ENCODE data around the gene RCOR2. TPM values are rescaled to one million over a fixed set of nuclear protein-coding genes. Genes with fewer than 3 reads are reported as not detected.

The RCOR2 gene
- total and polyA plus RNA-seq, 2 donors (not counting 1 experiment from before 2014, with no cell fraction given): not detected

- no peaks in the 10 kb centered on the region for H3K9me3 Mint-ChIP-seq (ENCODE audit: insufficient read depth)
Measured at GRCh38 chr11:63887386-63887999, 29.5 kb downstream of the RCOR2 start.

More at GRCh38 chr11:63887386-63887999, 29.5 kb downstream of the RCOR2 start:
- no peaks in the 10 kb centered on the region for H3K27me3 Mint-ChIP-seq
- intact Hi-C loops (cut with micrococcal nuclease): loop anchor here (10.0 kb wide), 1 partner anchor 87 kb away; the partner anchor contains the start of gene COX8A
- WGBS (ENCODE audit: insufficient coverage): 49% methylated on average over 5 of the region's 6 CpGs
- peak overlapping the region; percentile 52 to 82 for H3K27ac ChIP-seq (ENCODE audit: low read length in 2 of 2)
- CTCF ChIA-PET: interaction anchor here (0.8 to 1.3 kb wide), 6 partner anchors 9 to 50 kb away, joined by 3 read pairs; no protein-coding TSS in a partner anchor
- H3K9me3 ChIP-seq (ENCODE audit: control extremely low read depth in 1 of 3, control insufficient read depth in 2 of 3, insufficient read depth in 1 of 3, low read length in 2 of 3): peaks cover 0 to 3% (median 0%) of the 10 kb centered on the region in 3 donors
- H3K36me3 ChIP-seq (replicated peaks in 1 of 2; ENCODE audit: control extremely low read depth in 1 of 2, control insufficient read depth in 1 of 2, extremely low read depth in 1 of 2, insufficient read depth in 2 of 2, low read length in 1 of 2): peaks cover 0 to 15% of the 10 kb centered on the region in 2 experiments
- peak overlapping the region; percentile 82 for H3K9ac ChIP-seq (ENCODE audit: low read length)
- peaks cover 48 to 62% of the 10 kb centered on the region in 2 donors for H3K4me1 ChIP-seq (ENCODE audit: control insufficient read depth in 2 of 2, insufficient read depth in 2 of 2, low read length in 2 of 2)
- H4K20me1 ChIP-seq (ENCODE audit: control insufficient read depth, insufficient read depth, low read length, poor library complexity, severe bottlenecking): peaks cover 92% of the 10 kb centered on the region
- H3K4me2 ChIP-seq (replicated peaks; ENCODE audit: low read depth, low read length, poor library complexity, severe bottlenecking): peak overlapping the region; percentile 98
- H3K79me2 ChIP-seq (ENCODE audit: control insufficient read depth, insufficient read depth, low read length): peaks cover 99% of the 10 kb centered on the region
- peaks cover 79% of the 10 kb centered on the region for H3K4me1 Mint-ChIP-seq
- no peak overlapping the region for H2AFZ ChIP-seq (ENCODE audit: insufficient read depth, low read depth, low read length, poor library complexity, severe bottlenecking)
- H3K27ac Mint-ChIP-seq: peak overlapping the region; percentile 87
- peak overlapping the region in 3 of 5 experiments; percentile 27 to 88 (median 57) for H3K4me3 ChIP-seq (ENCODE audit: control extremely low read depth in 1 of 5, extremely low read depth in 1 of 5, insufficient read depth in 1 of 5, low read depth in 2 of 5, low read length in 4 of 5)
- TF ChIP-seq EZH2 (IDR thresholded peaks at IDR 0.05; ENCODE audit: borderline replicate concordance, insufficient read depth, low read depth, low read length, poor library complexity, severe bottlenecking): no peak
- no peak for TF ChIP-seq CTCF (IDR thresholded peaks at IDR 0.05)
- H3K27me3 ChIP-seq (replicated peaks in 1 of 4; ENCODE audit: control extremely low read depth in 1 of 4, control insufficient read depth in 3 of 4, insufficient read depth in 4 of 4, low read length in 3 of 4): no peaks in the 10 kb centered on the region
- DNase-seq (no peak), ATAC-seq (ENCODE audit: low read depth) (no peak)
- peak overlapping the region; percentile 93 for H3K4me3 Mint-ChIP-seq
- POLR2A ChIA-PET: interaction anchor here (0.6 to 1.6 kb wide), 2 partner anchors 48 to 1153 kb away, joined by 4 to 7 read pairs; partner anchors contain the start of gene MARK2
